Stimulated activated CD8-positive, alpha-beta memory T cell treated with anti-CD3 and anti-CD28 coated beads, Interleukin-4, amount 100 ng/mL, for 1 hour (primary cell): Measurements from ENCODE around the gene LHB.
A peak's percentile ranks its signal among the peaks of the same experiment; 100 is the strongest.

ENCODE experiments used
- DNase-seq, 2 donors: peaks; one replicate each; pipeline ENCODE4 v3.0.0-alpha.2; 2020; ENCODE audit warnings: low read depth in 2 of 2, low spot score in 1 of 2

LHB gene

DNA sequence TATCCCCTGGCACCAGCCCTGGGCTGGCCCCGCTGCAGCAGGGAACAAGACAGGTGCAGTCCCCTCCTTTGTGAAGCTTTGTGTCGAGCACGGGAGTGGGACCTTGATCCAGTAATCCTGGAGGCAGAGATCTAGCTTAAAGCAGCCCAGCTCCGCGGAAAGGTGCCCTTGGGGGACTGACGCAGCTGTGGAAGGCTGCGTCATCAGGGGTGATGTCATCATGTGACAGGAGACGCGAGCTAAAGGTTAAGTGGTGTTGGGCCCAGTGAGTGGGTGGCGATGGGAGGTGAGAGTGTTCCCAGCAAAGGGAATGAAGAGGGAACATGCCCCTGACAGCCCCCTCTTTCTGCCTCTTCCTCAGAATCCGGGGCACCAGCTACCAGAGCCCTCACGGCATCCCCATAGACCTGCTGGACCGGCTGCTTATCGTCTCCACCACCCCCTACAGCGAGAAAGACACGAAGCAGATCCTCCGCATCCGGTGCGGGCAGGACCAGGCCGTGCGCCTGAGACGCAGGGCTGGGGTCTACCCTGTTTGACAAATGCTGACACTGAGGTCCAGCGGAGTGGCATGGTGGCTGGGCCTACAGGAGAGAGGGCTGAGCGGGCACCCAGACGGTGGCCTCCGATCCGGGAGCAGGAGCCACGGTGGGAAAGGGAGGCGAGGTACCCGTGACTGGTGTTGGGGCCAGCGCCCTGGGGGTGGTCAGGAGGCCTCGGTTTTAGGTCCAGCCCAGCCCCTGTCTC lies 2.6 kb downstream of the LHB start:
- DNase-seq = no peak

DNA sequence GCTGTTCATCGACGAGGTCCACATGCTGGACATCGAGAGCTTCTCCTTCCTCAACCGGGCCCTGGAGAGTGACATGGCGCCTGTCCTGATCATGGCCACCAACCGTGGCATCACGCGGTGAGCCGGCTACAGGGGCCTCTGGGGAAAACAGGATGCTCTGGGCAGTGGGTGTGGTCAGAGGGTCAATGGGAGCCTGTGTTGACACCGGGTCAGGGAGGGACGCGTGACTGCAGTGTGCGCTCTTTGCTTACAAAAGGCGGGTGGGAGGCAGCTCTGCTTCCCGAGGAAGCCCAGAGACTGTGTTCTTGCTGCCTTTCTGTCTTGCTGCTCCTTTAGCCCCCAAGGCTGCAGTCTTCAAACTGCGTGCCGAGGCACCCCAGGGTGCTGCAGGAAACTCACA lies 5.7 kb downstream of the LHB start:
- no peak for DNase-seq

DNA sequence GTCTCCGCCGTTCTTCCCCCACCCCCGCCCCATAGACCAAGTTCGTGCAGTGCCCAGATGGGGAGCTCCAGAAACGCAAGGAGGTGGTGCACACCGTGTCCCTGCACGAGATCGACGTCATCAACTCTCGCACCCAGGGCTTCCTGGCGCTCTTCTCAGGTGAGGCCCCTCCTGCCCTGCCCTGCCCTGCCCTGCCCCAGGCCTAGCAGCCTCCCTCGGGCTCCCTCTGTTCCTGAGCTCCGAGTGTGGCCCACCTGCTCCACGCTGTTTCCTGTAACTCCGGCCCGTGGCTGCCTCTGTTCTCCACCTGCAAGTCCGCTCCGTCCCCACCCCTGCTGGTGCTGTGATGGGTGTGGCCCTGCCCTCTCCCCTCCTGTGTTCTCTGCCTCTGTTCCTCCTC lies 6.4 kb downstream of the LHB start:
- no peak for DNase-seq

DNA sequence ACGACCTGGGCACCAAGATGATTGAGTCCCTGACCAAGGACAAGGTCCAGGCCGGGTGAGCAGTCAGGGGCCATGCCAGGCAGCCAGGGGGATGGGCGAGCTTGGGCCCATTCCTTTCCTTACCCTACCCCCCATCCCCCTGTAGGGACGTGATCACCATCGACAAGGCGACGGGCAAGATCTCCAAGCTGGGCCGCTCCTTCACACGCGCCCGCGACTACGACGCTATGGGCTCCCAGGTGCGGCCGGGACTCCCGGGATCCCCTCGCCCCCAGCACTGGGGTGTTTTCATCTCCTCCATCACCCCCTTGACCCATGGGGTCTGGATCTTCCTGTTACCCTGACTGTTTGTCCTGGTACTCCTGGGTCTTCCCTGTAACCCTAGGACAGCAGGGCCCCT lies 7.1 kb downstream of the LHB start:
- DNase-seq = no peak

DNA sequence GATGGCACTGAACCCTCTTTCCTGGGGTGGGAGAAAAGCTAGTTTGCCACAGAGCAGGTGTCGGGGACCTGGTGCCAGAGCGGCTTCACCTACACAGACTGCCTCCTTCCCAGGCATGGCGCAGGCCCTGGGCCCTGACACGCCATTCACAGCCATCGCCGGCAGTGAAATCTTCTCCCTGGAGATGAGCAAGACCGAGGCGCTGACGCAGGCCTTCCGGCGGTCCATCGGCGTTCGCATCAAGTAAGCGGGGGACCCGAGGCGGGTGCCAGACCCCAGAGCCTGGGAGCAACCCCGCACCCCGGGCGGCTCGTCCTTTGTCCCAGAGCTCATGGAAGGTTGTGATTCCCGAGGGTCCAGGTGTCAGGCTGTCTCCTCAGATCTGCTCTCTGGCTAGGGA lies 10.0 kb downstream of the LHB start:
- no peak for DNase-seq

DNA sequence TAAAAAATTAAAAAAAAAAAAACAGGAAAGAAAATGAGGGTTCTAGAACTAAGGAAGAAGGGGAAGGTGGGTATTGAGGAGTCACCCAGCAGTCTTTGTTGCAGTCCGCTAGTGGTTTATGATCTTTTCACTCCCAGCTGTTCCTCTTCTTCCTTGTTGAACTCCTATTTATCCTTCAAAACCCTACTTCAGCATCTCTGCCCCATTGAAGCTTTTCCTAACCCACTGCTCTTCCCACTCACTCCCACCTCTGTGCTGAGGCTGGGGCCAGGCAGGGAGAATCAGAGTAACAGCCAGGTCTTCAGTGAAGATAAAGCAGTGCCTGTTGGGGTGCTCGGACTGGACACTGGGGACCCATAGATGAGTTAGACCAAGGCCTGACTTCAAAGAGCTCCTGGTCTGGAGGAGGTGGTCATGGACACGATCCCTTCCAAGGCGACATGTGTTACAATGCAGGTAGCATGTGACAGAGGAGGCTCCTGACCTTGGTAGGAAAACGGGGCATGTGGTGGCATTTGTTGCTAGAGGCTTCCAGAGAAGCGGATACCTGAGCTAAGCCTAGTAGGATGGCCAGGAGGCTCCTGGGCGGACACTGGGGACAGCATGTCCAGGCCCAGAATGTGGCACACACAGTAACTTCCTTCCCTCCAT lies 11.8 kb downstream of the LHB start:
- no peak for DNase-seq

DNA sequence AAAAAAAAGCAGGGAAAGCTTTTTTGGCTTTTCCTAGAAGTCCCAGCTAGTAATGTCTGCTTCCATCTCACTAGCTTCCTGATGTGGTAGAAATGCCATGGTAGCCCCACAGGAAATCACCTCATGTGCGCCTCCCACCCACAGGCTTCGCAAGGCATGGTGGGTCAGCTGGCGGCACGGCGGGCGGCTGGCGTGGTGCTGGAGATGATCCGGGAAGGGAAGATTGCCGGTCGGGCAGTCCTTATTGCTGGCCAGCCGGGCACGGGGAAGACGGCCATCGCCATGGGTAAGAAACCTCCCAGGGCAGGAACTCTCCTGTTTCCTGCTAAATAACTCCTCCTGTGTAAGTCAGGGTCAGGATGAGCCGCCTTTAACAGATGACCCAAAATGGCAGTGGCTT lies 12.8 kb downstream of the LHB start:
- DNase-seq = no peak

DNA sequence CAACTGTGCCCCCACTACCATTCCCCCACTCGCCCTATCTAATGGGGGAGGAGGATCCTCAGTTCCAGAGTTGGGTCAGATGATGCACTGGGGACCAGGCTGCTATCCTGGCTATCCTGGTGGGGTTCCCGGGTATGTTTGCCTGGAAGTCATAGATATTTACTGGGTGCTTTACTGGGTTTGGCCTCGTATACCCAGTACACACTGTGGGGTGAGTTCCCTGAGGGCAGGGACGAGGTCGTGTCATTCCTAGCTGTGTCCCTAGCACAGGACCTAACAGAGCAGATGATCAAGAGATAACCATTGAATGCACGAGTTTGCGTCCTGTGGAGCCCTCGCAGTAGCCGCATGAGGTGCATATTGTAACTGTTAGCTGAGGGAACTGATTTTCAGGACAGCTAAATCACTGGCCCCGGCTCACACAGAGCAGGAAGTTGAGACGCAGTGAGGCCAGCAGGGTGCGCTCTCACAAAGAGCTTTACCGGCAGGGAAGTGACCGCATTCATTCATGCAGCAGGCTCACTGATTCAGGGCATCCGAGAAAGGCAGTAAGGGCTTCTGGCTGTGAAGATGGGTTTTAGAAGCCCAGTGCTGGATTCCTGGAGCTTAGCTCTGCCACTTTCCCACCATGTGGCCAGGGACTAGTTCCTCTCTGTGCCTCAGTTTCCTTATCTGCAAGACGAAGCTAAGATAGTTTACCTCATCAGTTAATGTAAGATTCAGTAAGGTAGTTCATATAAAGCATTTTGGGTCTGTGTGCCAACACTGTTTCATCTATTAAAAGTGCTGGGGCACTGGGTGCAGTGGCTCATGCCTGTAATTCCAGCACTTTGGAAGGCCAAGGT lies 17.2 kb downstream of the LHB start:
- no peak for DNase-seq

DNA sequence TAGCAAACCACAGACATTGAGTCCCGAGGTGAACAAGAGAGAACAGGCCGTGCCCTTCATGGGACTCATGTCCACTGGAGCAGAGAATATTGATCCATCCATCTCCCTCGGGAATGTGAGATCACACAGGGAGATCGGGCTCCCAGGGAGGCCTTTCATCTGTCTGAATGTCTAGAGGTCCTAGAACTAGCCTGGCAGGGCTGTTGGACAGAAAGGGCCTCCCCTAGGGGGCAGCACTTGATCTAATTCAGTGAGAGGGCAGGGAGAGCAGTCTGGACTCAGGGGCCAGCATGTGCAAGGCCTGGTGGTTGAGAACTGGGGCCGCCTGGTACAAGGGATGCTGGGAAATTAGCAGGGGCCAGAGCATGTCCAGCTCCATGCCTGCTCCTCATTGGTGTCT lies 18.9 kb downstream of the LHB start:
- no peak for DNase-seq

DNA sequence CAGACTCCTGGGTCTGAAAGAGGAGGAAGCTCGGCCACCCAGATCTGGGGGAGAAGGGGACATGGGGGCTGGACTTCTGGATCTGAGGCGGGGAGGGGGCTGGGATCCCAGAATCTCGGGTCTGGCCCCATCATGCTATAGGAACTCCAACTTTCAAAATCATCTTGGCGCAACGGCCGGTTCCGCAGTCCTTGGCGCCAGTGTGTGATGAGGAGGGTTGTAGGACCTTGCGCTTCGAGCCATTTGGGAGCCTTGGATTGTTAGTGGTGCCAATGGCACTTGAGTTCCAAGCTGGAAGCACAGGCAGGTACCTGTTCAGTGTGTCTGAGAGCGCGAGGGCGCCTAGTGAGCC lies 22.9 kb downstream of the LHB start:
- DNase-seq = no peak

DNA sequence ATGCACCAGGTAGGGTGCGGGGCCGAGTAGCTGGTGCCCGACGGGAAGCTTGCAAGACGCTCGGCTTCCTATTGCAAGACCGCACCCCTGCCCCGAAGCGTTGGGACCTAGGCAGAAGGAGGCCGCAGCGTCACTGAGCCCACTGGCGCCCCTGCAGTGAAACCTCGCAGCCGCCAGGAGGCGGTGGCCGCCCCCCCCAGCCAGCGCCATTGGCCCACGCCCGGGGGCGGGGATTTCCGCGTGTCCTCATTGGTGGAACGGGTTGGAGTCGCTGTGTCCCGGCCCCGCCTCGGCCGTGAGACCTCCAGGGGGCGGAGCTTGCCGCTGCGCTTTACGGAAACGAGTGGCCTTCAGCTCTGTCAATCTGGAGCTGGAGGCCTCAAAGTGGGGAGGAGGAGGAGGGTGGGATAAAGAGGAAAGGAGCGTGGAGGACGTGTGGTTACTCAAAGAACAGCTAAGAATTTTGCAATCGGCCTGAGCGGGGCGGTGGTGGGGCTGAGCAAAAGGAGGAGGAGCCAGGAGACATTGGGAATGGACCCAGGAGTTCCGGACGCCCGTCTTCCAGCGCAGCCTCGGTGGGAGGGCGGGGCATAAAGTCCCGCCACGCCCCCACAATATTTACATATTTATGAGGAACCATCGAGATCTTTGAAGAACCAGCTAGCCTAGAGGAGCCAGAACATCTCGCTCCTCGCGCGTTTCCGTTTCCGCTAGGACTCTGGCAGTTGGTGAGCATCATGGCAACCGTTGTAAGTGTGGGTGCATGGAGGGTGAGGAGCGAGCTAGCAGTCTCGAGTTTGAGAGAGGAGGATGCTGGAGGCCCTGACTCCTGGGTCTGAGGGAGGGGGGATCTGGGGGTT lies 23.5 kb downstream of the LHB start, which contains the start of the genes GYS1 and RUVBL2:
GYS1 (minus strand) TSS at position 135 of the 860 bp plus-strand sequence. CDS start 197 bp downstream, outside the sequence.
RUVBL2 (plus strand) TSS at position 713 of the 860 bp plus-strand sequence; CDS start at position 738, 25 bp downstream.
- DNase-seq = peak; percentile 97 to 98

DNA sequence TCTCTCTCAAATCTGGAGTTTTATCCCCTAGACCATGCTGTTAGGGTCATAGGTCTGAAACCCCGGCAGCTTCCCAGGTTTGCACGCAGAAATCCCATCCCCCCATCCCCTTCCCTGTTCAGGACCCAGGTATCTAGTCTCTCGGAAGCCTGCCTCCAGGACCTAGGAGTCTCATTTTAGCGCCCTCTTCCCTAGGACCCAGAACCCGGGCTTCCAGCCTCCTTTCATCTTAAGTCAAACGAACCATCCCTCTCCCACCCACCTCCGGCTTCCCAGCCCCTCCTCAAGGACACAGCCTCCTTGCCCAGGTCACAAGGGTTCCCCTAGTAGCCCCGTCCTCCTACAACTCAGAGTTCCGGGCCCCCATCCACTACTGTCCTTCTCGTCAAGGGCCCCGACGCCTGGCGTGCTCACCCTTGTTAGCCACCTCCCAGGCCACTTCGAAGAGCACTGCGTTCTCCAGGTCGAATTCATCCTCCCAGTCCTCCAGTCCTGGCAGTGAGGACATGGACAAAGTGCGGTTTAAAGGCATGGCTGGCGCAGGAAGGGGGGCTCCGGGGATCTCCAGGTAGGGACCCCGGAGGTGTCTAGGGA lies 24.2 kb downstream of the LHB start:
- no peak for DNase-seq

DNA sequence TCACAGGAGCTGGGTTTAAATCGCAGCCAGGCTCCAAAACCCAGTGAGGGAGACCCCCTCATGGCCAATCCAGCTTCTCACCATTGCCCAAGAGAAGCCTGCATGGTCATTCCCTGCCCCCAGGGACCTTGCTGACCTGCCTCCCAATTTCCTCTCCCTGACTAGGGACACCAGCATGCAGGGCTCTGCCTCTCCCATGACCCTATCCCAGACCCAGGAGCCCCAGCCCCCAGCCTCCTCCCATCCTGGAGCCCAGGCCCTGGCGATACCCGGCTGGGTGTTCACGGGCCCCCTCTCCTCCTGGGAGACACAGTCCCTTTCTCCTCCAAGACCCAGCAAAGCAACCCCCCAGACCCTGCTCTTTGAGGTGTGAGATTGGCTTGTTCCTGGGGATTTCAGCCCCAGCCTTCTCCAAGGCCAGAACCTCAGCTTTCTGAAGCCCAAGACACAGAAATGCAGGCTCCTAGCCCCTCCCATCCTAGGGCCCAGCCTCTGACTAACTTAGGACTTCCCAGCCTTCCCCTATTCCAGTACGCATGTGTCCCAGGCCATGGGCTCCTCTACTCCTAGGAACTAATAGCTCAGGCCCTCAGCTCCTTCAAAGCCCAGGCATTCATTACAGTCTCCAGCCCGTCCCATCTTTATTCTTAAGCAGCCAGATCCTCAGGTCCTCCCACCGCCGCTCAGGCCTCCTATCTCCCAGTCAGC lies 24.9 kb downstream of the LHB start:
- DNase-seq = no peak

DNA sequence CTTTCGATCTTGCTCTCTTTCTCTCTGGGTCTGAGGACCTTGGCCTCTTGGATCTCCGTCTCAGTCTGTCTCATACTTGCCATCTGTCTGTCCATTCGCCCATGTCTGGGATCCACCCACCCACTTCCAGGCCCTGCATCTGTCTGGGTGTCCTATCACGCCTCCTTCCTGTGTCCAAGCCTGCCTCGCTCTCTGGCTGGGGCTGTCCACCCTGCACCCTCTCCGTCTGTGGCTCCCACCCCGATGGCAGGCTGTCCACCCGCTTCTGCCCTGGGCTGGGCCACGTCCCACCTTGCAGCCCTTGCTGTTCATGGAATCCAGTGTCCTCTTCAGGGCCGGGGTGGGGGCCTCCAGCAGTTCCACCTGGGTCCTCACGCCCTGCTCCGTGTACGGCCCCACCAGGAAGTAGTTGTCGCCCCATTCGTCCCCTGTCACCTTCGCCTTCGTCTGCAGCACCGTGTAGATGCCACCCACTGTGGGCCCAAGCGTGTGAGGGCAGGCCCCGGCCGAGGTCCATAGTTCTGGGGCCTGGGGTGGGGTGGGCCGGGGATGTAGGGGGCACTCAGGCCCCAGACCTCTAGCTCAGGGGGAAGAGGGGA lies 25.8 kb downstream of the LHB start:
- no peak for DNase-seq

DNA sequence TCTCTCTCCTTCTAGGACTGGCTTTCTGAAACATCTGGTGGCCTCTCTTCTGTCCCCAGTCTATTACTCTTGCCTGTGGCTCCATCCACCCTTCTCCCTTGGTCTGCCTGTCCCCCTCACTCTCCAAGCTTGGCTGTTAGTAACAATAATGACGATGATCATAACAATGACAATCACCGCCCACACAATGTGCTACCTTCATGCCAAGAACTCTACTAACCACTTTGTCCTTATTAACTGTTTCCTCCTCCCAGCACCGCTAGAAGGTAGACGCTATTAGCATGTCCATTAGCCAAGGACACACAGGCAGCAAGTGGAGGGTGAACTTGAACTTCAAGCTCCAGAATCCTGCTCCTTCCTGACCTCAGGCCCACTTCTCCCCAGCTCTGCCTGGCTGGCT lies 26.5 kb downstream of the LHB start:
- DNase-seq = no peak

DNA sequence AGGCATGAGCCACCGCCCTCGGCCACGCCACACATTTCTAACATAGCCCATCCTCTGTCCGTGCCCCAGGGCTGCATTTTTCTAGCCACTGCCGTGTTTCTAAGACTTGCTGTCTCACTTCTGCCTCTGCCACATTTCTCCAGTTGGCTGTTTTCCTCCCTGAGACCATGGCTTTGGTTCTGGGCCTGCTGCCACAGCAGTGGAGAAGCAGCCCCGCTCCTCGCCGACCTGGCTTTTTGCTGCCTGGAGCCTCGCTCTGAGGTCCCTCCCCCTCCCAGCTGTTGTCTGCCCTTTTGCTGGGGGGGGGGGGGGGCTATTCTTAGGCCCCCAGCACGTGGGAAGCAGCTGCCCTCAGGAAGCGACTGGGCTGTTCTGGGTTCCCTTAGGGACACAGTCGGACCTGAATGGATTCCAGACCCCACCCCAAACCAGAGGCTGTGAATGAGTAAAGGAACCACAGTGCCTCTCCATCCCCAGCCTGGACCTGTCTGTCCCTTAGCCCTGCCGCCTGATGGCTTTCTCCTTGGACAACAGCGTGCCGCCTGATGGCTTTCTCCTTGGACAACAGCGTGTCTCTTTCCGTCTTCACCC lies 27.1 kb downstream of the LHB start:
- DNase-seq = no peak

DNA sequence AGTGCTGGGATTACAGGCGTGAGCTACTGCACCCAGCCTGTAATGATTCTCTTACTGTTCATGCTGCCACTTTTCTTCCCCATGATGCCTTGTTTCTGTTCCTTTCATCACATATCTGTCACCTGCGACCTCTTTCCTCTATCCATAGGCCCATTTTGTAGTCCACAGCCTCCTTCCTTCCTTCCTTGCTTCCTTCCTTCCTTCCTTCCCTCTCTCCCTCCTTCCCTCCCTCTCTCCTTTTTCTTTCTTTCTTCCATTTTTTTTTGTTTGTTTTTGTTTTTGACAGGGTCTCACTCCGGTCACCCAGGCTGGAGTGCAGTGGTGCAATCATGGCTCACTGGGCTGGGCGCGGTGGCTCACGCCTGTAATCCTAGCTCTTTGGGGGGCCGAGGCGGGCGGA lies 28.0 kb downstream of the LHB start:
- no peak for DNase-seq

DNA sequence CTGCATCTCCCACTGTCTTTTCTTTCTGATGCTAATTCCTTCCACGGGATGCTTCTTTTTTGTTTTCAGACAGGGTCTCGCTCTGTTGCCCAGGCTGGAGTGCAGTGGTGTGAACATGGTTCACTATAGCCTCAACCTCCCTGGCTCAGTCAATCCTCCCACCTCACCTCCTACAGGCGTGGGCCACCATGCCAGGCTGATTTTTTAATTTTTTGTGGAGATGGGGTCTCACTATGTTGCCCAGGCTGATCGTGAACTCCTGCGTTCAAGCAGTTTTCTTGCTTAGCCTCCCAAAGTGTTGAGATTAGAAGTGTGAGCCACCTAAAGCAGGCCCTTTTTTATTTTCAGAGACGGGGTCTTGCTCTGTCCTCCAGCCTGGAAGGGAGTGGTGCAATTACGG lies 28.6 kb downstream of the LHB start:
- no peak for DNase-seq

DNA sequence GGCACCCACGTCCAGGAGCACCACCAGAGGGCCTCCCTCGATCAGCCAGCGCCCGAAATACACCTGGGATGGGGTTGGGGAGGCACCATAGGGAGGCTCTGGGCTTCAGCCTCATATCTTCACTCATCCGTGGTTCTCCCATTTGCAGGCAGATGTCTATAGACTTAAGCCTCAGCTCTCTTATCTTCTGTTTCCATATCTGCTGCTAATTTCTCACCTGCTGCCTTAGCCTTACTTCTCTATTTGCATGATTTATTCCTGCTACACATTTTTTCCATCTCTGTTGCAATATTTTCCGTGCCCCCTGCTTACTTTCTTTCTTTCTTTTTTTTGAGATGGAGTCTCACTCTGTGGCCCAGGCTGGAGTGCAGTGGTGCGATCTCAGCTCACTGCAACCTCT lies 29.6 kb downstream of the LHB start:
- DNase-seq = no peak
